ENCODE measurements around the gene ATXN1. TPM values are rescaled to one million over a fixed set of nuclear protein-coding genes. Genes with fewer than 3 reads are reported as not detected.
A peak's percentile ranks its signal among the peaks of the same experiment; 100 is the strongest.

Gene ATXN1
- total and polyA plus RNA-seq, 2 experiments from 2014 or later = 4.8 to 9.1 TPM

GRCh38 chr6:16700202-16700915 is 60.9 kb downstream of the ATXN1 start:
- DNase-seq (ENCODE audit: low spot score) (peak; percentile 41), ATAC-seq (peak; percentile 39)
- Histone ChIP-seq H3K79me2 (replicated peaks; ENCODE audit: insufficient read depth) (no peaks in the 10 kb centered on the region), H3K4me1 (ENCODE audit: insufficient read depth) (peaks cover 17% of the 10 kb centered on the region), H3K27ac (ENCODE audit: low read depth) (no peak overlapping the region; the same call in 1 of the 2 replicates), H3K4me2 (no peak overlapping the region; the same call in 1 of the 2 replicates), H3K27me3 (ENCODE audit: insufficient read depth) (no peaks in the 10 kb centered on the region), H3F3A (replicated peaks; ENCODE audit: low read depth) (no peaks in the 10 kb centered on the region), H4K20me1 (replicated peaks; ENCODE audit: insufficient read depth) (no peaks in the 10 kb centered on the region), H3K36me3 (ENCODE audit: insufficient read depth) (no peaks in the 10 kb centered on the region), H2AFZ (no peak overlapping the region), H3K4me3 (no peak overlapping the region), H3K9me2 (ENCODE audit: insufficient read depth) (no peaks in the 10 kb centered on the region)
- H3K4me3 Mint-ChIP-seq = no peak overlapping the region
- H3K9me3 Mint-ChIP-seq = no peaks in the 10 kb centered on the region; the same call in 2 of the 3 replicates
- no peaks in the 10 kb centered on the region for H3K36me3 Mint-ChIP-seq (ENCODE audit: low read depth)
- TF ChIP-seq, protein P1, sequence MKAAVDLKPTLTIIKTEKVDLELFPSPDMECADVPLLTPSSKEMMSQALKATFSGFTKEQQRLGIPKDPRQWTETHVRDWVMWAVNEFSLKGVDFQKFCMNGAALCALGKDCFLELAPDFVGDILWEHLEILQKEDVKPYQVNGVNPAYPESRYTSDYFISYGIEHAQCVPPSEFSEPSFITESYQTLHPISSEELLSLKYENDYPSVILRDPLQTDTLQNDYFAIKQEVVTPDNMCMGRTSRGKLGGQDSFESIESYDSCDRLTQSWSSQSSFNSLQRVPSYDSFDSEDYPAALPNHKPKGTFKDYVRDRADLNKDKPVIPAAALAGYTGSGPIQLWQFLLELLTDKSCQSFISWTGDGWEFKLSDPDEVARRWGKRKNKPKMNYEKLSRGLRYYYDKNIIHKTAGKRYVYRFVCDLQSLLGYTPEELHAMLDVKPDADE (IDR thresholded peaks at IDR 0.05) = no peak
- TF ChIP-seq ZNF331 (CRISPR knock-in tag; IDR thresholded peaks at IDR 0.05; ENCODE audit: low read depth) (no peak), POLR2AphosphoS5 (IDR thresholded peaks at IDR 0.05; ENCODE audit: low read depth) (no peak), CREB1 (CRISPR knock-in tag; IDR thresholded peaks at IDR 0.05; ENCODE audit: low read depth) (no peak), ZNF462 (CRISPR knock-in tag; IDR thresholded peaks at IDR 0.05) (no peak), REST (IDR thresholded peaks at IDR 0.05; ENCODE audit: unreplicated experiment) (no peak), ZNF114 (CRISPR knock-in tag; IDR thresholded peaks at IDR 0.05) (no peak)
- H3K27me3 Mint-ChIP-seq (ENCODE audit: insufficient read depth, low read depth, poor library complexity) = no peaks in the 10 kb centered on the region
- peaks cover 36% of the 10 kb centered on the region for H3K4me1 Mint-ChIP-seq
- H3K27ac Mint-ChIP-seq = peak overlapping the region; percentile 8; the same call in 1 of the 2 replicates

Measured in GM23338 (cell line).